IMR-90 (cell line): ENCODE data around the gene NUP98. TPM values are rescaled to one million over a fixed set of nuclear protein-coding genes. Genes with fewer than 3 reads are reported as not detected.

Experiments used
- ATAC-seq: fragments of 200-7000 bp; cut with Tn5 transposase; 2 replicates; pipeline ENCODE4 v1.9.1; 2020; ENCODE audit warnings: low read depth, mild to moderate bottlenecking, moderate library complexity
- BruUV-seq: library from RNA; stranded (reverse); fragments of 400-500 nt; replicated peaks from 2 replicates; lab custom pipeline; 2021; lab: Mats Ljungman, UMichigan
- CTCF ChIA-PET: fragments of 300-600 bp; formaldehyde crosslinking; extraction: SDS; loops from one replicate; lab custom pipeline; 2021; ENCODE audit warnings: antibody characterized with exemption; lab: Yijun Ruan, JAX
- POLR2A ChIA-PET: fragments of 300-600 bp; sonication (Branson Sonifier 250); formaldehyde crosslinking; loops from one replicate; lab custom pipeline; 2022; ENCODE audit warnings: antibody characterized with exemption; ENCODE audit not compliant: unreplicated experiment; lab: Charles Lee
- DNase-seq: peaks from one replicate; pipeline ENCODE4 v3.0.0; 2013
- H2AFZ ChIP-seq: replicated peaks from 2 replicates; pipeline ENCODE3; 2013; ENCODE audit warnings: low read length, mild to moderate bottlenecking; ENCODE audit not compliant: poor library complexity
- H2AK5ac ChIP-seq: 2 replicates; pipeline ENCODE4 v1.6.1; 2013; ENCODE audit warnings: low read depth, low read length, inconsistent platforms
- H2AK9ac ChIP-seq: replicated peaks from 2 replicates; pipeline ENCODE3; 2013; ENCODE audit warnings: mild to moderate bottlenecking, low read depth, low read length, moderate library complexity; ENCODE audit not compliant: poor library complexity
- H2BK120ac ChIP-seq: 2 replicates; pipeline ENCODE4 v1.6.1; 2013; ENCODE audit warnings: low read depth, low read length, inconsistent platforms
- H2BK15ac ChIP-seq: 3 replicates; pipeline ENCODE4 v1.6.1; 2013; ENCODE audit warnings: low read depth, low read length, inconsistent platforms
- H2BK20ac ChIP-seq: 2 replicates; pipeline ENCODE4 v1.6.1; 2013; ENCODE audit warnings: low read depth, mild to moderate bottlenecking, inconsistent platforms, low read length, moderate library complexity
- H2BK5ac ChIP-seq: 2 replicates; pipeline ENCODE4 v1.6.1; 2013; ENCODE audit warnings: mild to moderate bottlenecking, low read depth, low read length, inconsistent platforms; ENCODE audit not compliant: poor library complexity, severe bottlenecking
- H3K14ac ChIP-seq: replicated peaks from 2 replicates; pipeline ENCODE4 v1.6.1; 2013; ENCODE audit warnings: low read depth, low read length, inconsistent platforms
- H3K18ac ChIP-seq: 2 replicates; pipeline ENCODE4 v1.6.1; 2013; ENCODE audit warnings: low read depth, low read length, control low read depth
- H3K23ac ChIP-seq: 2 replicates; pipeline ENCODE4 v1.6.1; 2013; ENCODE audit warnings: low read depth, low read length, inconsistent platforms
- H3K27ac ChIP-seq: 2 replicates; pipeline ENCODE4 v1.5.1; 2013; ENCODE audit warnings: mild to moderate bottlenecking, control low read depth, low read length; ENCODE audit not compliant: insufficient read depth
- H3K27me3 ChIP-seq: 2 replicates; pipeline ENCODE4 v1.6.1; 2013; ENCODE audit warnings: low read length; ENCODE audit not compliant: control insufficient read depth, insufficient read depth
- H3K36me3 ChIP-seq: 2 replicates; pipeline ENCODE4 v1.6.1; 2013; ENCODE audit warnings: low read length, mixed read lengths; ENCODE audit not compliant: control insufficient read depth, insufficient read depth
- H3K4ac ChIP-seq: 2 replicates; pipeline ENCODE4 v1.6.1; 2013; ENCODE audit warnings: low read depth, low read length, inconsistent platforms
- H3K4me1 ChIP-seq: 2 replicates; pipeline ENCODE4 v1.6.1; 2013; ENCODE audit warnings: low read length, mixed read lengths; ENCODE audit not compliant: control insufficient read depth, insufficient read depth
- H3K4me2 ChIP-seq: 2 replicates; pipeline ENCODE4 v1.6.1; 2013; ENCODE audit warnings: low read depth, mild to moderate bottlenecking, control low read depth, low read length, moderate library complexity
- H3K4me3 ChIP-seq: 2 replicates; pipeline ENCODE4 v1.5.1; 2013; ENCODE audit warnings: low read depth, mild to moderate bottlenecking, control low read depth, low read length, moderate library complexity; ENCODE audit not compliant: insufficient read depth
- H3K56ac ChIP-seq: 2 replicates; pipeline ENCODE4 v1.6.1; 2013; ENCODE audit warnings: low read length, inconsistent platforms; ENCODE audit not compliant: insufficient read depth; ENCODE audit errors: extremely low read depth
- H3K79me1 ChIP-seq, 2 experiments: 2 replicates each; pipeline ENCODE4 v1.6.1; 2013; ENCODE audit warnings: low read length in 2 of 2, inconsistent platforms in 1 of 2, low read depth in 1 of 2
- H3K9ac ChIP-seq: 2 replicates; pipeline ENCODE4 v1.6.1; 2013; ENCODE audit warnings: low read depth, low read length, control low read depth
- H3K9me1 ChIP-seq: 2 replicates; pipeline ENCODE4 v1.6.1; 2013; ENCODE audit warnings: low read length, inconsistent platforms; ENCODE audit not compliant: insufficient read depth
- H3K9me3 ChIP-seq: 2 replicates; pipeline ENCODE4 v1.6.1; 2013; ENCODE audit warnings: low read length; ENCODE audit not compliant: control insufficient read depth, insufficient read depth
- H4K20me1 ChIP-seq: 2 replicates; pipeline ENCODE4 v1.6.1; 2013; ENCODE audit warnings: low read length, inconsistent platforms; ENCODE audit not compliant: insufficient read depth
- H4K5ac ChIP-seq: 2 replicates; pipeline ENCODE4 v1.6.1; 2013; ENCODE audit warnings: mild to moderate bottlenecking, low read depth, low read length, control low read depth
- H4K8ac ChIP-seq, 2 experiments: 2 replicates each; pipeline ENCODE4 v1.6.1; 2013; ENCODE audit warnings: low read depth in 2 of 2, low read length in 2 of 2, control low read depth in 1 of 2, inconsistent platforms in 1 of 2
- H4K91ac ChIP-seq: 2 replicates; pipeline ENCODE4 v1.6.1; 2013; ENCODE audit warnings: low read depth, low read length, inconsistent platforms; ENCODE audit not compliant: insufficient read depth
- BHLHE40 ChIP-seq: fragments of 150-350 bp; IDR thresholded peaks from 2 replicates; pipeline ENCODE4 v1.6.1; 2016; ENCODE audit warnings: mild to moderate bottlenecking, low read depth, low read length
- CHD1 ChIP-seq: IDR thresholded peaks from 2 replicates; pipeline ENCODE4 v1.6.1; 2012; ENCODE audit warnings: low read depth, low read length, improper control_type of control experiment
- ELK1 ChIP-seq: fragments of 150-350 bp; IDR thresholded peaks from 2 replicates; pipeline ENCODE4 v1.6.1; 2016; ENCODE audit warnings: low read depth, mild to moderate bottlenecking, low read length, moderate library complexity, borderline replicate concordance
- FOS ChIP-seq: fragments of 150-350 bp; IDR thresholded peaks from 2 replicates; pipeline ENCODE4 v1.6.1; 2016; ENCODE audit warnings: low read depth, low read length
- MAFK ChIP-seq: IDR thresholded peaks from 2 replicates; pipeline ENCODE4 v1.6.1; 2012; ENCODE audit warnings: low read depth, low read length, improper control_type of control experiment
- MAZ ChIP-seq: IDR thresholded peaks from 2 replicates; pipeline ENCODE4 v1.6.1; 2012; ENCODE audit warnings: low read depth, mild to moderate bottlenecking, low read length, improper control_type of control experiment, moderate library complexity, borderline replicate concordance
- MXI1 ChIP-seq: IDR thresholded peaks from 2 replicates; pipeline ENCODE4 v1.6.1; 2012; ENCODE audit warnings: low read depth, mild to moderate bottlenecking, low read length, moderate library complexity, borderline replicate concordance
- POLR2A ChIP-seq: IDR thresholded peaks from 2 replicates; pipeline ENCODE4 v1.6.1; 2012; ENCODE audit warnings: mild to moderate bottlenecking, low read depth, low read length
- RAD21 ChIP-seq: IDR thresholded peaks from 2 replicates; pipeline ENCODE4 v1.6.1; 2012; ENCODE audit warnings: low read length, improper control_type of control experiment
- SMC3 ChIP-seq: fragments of 150-350 bp; IDR thresholded peaks from 2 replicates; pipeline ENCODE4 v1.6.1; 2016; ENCODE audit warnings: low read depth, mild to moderate bottlenecking, antibody characterized with exemption, low read length, moderate library complexity
- WGBS, 2 experiments: methylation state at CpG; one replicate each; pipeline versions ENCODE4 v1.1.5 to v1.1.7; 2013; ENCODE audit warnings: missing lambda C conversion rate in 2 of 2; ENCODE audit not compliant: insufficient read length in 1 of 2; ENCODE audit errors: extremely low coverage in 2 of 2; 5-methylcytosine and 5-hydroxymethylcytosine counted together
- dilution Hi-C: fragments of 300-500 bp; cut with HindIII; formaldehyde crosslinking; loops from one replicate; pipeline ENCODE4 v1.14.3; 2018; ENCODE audit warnings: low sequenced_read_pairs; ENCODE audit not compliant: unreplicated experiment
- in situ Hi-C: fragments of 300-500 bp; cut with MboI; formaldehyde crosslinking; loops from 3 replicates; pipeline ENCODE4 v1.14.3; 2019; ENCODE audit warnings: low sequenced_read_pairs, inconsistent platforms, mixed read lengths
- intact Hi-C: fragments of 100-400 bp; cut with micrococcal nuclease; formaldehyde crosslinking; loops from 2 replicates; pipeline ENCODE4 v1.10.0; 2022
- polyA plus RNA-seq, 3 experiments: library from polyadenylated mRNA; depleted of rRNA; stranded (reverse); fragments of >200 nt; gene quantifications; 2 replicates each; pipeline ENCODE4 v1.2.3, GENCODE V29; 2012; ENCODE audit warnings: low replicate concordance in 1 of 3
- total RNA-seq: library from RNA; depleted of rRNA; stranded (reverse); fragments of >200 nt; gene quantifications from 2 replicates; pipeline ENCODE4 v1.2.3, GENCODE V29; 2012

NUP98 gene
- total and polyA plus RNA-seq, 2 of the 4 experiments (the other 2 are of a cell fraction), result 103 to 138 TPM

GRCh38 chr11:3832816-3833215 is 35.5 kb upstream of the NUP98 start:
- no peak overlapping the region for H3K27ac ChIP-seq
- H3K23ac ChIP-seq, result no peak overlapping the region
- H4K91ac ChIP-seq, result no peak overlapping the region
- H3K4me2 ChIP-seq, result no peak overlapping the region
- ChIA-PET POLR2A (no interaction called here), CTCF (no interaction called here)
- peaks cover 12% of the 10 kb centered on the region for H3K36me3 ChIP-seq
- peaks cover 84% of the 10 kb centered on the region for H4K20me1 ChIP-seq
- H3K9ac ChIP-seq, result no peak overlapping the region
- intact Hi-C loops (no loop called here), in situ Hi-C loops (no loop called here), dilution Hi-C loops (no loop called here)
- no peaks in the 10 kb centered on the region for H3K9me3 ChIP-seq
- H2AK9ac ChIP-seq, result no peak overlapping the region
- H4K8ac ChIP-seq, result no peak overlapping the region
- no peak overlapping the region for H3K56ac ChIP-seq
- no peak overlapping the region for H4K5ac ChIP-seq
- H3K4ac ChIP-seq, result no peak overlapping the region
- no peak overlapping the region for H2BK20ac ChIP-seq
- no peak overlapping the region for H2BK120ac ChIP-seq
- WGBS, 2 experiments, result no CpG with 5 or more reads among the region's 2 CpGs
- DNase-seq (no peak), ATAC-seq (no peak)
- H3K4me1 ChIP-seq, result peaks cover 11% of the 10 kb centered on the region
- no peak overlapping the region for H2AFZ ChIP-seq
- no peak overlapping the region for H3K14ac ChIP-seq
- peaks cover 46% of the 10 kb centered on the region for H3K9me1 ChIP-seq
- TF ChIP-seq SMC3 (no peak), MAFK (no peak), CHD1 (no peak), MXI1 (no peak), POLR2A (no peak), MAZ (no peak), RAD21 (no peak), ELK1 (no peak), BHLHE40 (no peak), FOS (no peak)
- H2BK5ac ChIP-seq, result no peak overlapping the region
- H3K4me3 ChIP-seq, result no peak overlapping the region
- no peak overlapping the region for H3K18ac ChIP-seq
- BruUV-seq, result no TSS peak
- no peak overlapping the region for H2BK15ac ChIP-seq
- H3K79me1 ChIP-seq, result peaks cover 55 to 90% of the 10 kb centered on the region in 2 experiments
- no peak overlapping the region for H2AK5ac ChIP-seq
- H3K27me3 ChIP-seq, result no peaks in the 10 kb centered on the region
